CD4-positive, alpha-beta T cell treated with Interleukin-17A for 1 hour (primary cell): ENCODE measurements around the gene SBF2.

Experiments
- DNase-seq: peaks from one replicate; pipeline ENCODE4 v3.0.0-alpha.2; 2020

SBF2 gene

DNA sequence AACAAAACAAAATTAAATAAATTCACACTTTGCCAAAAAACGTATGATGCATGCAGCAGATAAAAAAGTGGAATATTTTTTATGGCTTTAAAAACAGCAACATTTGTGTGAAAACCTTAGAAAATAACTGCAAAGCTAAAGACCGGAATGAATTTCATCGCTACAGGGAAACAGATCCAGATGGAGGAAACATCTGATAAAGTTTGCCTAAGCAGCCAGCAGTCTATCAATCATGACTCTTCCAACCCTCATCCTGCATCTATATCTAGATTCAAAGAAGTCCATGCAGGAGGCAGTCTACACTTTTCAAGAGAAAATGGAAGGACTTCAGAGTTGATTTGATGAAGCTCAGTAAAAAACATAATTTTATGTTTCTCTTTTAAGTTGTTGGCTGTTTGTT lies 503.3 kb downstream of the SBF2 start:
- no peak for DNase-seq

DNA sequence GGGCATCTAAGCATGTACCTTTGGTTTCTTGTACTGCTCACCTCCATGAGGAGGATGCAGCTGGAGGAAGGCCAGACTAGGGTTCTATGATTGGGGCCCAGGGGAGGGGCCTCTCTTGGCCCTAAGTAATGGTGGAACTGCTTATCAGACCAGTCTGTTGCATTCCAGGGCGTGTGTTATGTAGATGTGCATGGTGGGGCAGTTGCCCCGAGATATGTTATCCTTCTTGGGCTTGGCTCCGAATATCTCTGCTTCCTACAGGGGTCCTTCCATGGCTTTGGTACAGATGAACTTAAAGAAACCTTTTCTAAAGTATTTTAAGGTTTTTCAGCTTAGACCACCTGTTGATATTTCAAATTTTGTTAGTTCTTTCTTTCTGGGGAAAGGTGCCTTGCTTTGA lies 504.1 kb downstream of the SBF2 start:
- DNase-seq, result no peak

DNA sequence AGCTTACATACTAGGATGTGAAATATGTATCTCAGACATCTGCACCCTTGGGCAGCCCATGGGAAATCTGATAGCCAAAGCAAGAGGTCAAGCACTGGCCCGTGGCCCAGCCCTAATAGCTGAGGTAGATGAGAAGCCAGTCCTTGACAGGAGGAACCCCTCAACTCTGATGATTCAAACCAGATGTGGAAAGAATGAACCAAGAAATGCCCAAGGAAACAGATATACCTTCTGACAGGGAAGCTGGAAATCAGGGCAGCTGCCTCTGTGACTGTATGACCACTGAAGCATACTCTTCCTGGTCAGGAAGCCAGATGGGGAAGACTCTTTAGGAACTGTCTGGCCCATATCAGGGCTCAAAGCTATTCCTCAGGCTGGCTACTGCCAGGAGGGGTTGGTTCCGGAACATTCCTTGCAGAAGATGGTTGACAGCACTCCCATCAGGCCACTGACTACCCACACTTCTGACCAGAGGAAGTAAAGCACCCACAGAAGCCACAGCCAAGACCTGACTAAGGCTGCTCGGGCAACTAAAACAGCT lies 506.0 kb downstream of the SBF2 start:
- DNase-seq, result no peak

DNA sequence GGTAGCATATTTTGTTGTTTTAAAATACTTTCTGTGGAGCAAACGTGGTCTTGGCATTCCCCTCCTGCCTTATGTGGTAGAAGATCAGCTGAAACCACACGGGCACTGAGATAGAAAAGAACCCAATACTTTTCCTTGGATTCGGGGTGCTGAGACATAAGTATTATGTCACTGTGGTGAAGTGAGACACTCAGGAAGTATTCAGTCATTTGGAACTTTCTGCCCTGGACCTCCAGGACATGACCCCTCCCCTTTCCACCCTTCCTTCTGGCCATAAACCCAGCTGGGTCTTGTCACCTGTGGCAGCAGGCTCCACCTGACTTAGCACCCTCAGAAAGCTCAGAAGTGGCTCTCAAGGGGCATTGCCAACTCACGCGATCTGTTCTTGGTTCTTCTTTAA lies 506.8 kb downstream of the SBF2 start:
- no peak for DNase-seq

DNA sequence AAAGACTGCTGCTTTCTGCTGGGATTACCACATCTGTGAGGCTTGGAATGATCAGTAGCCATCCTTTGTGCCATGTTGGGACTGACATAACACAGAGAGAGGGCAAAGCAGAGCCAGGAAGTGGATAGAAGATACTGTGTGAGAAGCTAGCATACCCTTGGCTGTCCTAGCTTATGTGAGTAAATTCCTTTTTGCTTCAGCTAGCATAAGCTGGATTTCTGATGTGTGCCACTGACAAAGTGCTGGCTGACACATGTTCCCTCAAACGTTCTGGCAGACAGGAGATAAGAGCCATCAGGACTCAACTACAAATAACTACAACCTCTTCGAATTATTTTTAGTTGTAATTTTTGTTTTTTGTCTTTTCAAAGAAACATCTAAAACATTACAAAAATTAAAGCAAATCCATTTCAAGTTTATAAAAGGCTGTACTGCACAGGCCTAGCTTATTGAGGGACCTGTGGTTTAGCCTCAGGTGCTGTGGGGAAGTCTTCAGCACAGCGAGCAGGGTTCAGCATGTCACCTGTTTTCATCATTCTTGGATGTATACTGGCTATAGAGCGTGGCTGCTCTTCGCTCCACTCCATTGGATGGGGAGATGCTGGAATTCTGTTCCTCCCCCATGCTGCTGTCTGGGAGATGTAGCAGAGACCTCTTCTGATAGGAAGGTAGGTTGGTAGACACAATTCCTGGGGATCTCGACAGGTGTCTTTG lies 509.3 kb downstream of the SBF2 start:
- no peak for DNase-seq

DNA sequence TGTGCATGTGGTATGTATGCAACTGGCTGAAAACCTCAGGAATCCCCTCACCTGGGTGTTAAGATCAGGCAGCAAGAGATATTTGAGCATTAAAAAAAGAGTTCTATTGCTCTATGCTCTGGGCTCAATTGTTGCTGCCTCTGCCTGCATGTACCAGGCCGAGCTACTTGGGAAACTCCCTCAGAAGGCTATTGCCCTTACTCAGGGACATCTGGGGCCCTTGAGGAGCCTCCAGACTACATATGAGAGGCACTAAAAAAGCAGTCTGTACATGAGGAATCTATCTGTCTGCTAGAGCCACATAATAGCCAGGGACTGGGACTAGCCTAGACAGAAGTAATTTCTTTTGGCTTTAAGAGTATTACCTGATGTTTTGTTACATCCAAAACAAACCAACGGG lies 510.0 kb downstream of the SBF2 start:
- no peak for DNase-seq

DNA sequence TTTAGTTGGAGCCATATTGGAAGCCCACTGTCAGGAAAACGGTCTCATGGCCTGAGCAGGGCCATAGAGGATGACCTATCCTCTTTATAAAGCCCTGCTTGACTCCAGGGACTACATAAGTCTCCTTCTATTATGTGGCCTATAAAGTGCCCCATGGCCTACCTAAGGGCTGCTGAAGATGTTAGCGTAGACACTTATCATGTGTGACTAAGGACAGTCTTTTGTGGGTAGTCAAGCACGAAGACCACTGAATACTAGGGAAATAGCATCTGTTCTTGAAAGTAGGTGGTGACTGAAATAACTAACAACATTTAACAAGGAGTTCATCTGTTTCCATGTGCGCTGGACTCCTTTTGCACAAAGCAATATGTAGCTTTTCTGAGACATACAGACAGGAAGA lies 513.1 kb downstream of the SBF2 start:
- no peak for DNase-seq

DNA sequence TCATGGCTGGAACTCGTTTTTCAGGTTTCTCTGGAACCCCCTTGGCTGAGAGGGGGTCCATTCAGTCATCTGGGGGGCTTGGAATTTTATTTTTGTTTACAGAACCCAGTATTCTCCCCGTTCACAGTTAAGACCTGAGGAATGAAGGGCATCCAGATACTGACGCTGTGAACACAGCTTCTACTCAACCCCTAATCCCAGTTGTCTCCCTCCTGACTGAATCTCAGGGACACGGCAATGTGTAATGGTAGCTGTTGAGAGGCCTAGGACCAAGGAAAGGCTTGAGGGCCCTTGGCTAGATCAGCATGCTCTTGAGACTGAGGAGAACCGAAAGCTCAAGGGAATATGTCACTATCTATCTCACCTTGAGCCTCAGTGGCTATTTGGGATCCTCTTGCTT lies 516.5 kb downstream of the SBF2 start:
- DNase-seq, result no peak

DNA sequence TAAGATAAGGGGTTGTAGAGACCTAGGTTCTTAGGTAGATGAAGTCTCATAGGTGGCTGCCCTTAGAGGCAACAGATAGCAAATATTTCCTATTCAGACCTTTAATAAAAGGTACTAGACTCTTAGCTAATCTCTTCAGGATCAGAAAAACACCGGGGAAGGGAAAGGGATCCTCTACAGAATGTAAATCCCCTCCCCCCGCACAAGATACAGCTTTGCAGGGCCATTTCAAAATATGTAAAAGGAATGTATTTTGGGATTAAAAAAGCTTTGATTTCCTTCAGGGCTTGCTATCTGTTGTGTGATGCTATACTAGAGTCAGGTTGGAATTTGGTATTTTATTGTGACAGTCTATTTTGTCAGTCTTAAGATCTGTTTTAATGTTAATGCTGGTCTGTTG lies 517.0 kb downstream of the SBF2 start:
- no peak for DNase-seq

DNA sequence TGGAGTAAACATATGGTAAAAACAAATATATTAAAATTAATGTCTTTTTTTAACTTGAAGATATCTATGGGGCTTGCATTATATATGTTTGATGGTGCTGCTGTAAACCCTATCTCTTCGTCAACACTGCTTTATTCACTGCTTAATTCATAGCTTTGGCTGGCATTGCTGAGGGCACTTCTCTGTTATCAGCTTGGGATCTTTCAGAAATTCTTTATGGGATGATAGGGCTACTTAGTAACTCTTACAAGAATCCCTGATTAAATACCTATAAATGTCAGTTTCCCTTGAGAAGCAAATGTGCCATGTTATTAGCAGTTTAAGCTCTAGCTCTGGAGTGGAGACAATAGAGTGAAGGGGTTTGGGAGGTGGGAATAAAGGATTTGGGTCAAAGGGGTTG lies 517.8 kb downstream of the SBF2 start:
- no peak for DNase-seq

DNA sequence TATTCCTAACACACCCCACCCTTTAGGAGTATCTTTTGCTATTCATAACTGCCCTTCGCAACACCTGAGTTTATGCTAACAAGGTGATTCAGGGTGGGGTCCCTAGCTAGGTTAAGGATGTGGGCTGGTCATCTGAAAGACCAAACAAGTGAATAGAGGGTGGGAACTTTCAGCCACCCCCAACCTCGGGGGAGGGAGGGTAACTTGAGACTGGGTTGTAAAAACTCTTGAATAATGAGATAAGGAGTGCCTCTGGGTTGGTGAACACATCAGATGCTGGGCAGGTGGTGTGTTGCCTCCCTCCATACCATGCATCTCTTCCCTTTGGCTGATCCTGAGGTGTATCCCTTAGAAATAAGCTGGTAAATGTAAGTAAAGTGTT lies 518.6 kb downstream of the SBF2 start:
- no peak for DNase-seq

DNA sequence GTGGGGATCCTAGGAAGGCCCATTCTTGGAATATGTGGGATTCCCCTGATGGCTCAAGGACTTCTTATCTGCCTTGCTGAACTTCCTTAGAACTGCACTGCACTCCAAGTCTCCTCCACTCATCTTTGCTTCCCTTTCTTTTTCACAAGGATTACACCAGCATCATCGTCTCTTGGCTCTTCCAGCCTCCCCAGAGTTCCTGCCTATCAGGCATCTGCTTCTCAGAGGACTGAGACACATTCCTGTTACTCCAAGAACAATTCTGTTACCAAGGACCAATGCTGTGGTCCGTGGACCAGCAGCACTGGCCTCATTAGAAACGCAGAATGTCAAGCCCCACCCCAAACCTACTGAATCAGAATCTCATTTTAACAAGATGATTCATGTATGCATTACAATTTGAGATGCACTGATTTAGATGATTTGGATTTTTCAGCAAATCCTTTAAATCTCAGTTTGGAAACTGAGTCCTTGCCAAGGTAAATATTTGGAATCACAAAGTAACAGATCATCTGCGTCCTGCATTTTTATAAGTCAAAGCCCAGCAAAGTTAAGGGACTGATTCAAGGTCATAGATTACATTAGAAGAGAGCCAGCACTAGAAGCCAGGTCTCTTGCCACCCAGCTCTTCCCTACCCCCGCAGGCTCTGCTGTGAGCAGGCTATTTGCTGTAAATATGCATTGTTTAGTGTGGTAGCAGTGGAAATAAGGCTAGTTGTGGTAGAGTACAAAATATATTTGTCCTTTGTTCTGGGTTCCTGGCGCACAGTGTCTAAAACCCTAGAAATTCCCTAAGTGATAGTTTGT lies 519.2 kb downstream of the SBF2 start:
- DNase-seq, result no peak

DNA sequence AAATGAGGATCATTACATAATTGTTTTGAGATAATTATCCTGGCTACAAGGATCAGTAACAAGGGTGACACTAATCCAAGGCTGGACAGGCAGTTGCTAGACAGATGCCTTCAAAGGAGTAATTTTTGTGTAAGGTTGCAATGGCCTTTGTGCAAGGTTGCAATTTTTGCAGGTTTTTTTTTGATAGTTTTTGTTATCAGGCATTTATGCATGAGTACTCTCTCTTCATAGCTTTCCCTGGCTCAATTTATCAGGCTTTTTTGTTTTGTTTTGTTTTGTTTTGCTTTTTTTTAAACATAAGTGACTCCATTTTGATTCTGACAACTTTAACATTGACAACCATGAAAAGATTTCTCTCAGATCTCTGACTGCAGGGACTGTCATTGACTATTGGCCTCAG lies 519.9 kb downstream of the SBF2 start:
- DNase-seq, result no peak

DNA sequence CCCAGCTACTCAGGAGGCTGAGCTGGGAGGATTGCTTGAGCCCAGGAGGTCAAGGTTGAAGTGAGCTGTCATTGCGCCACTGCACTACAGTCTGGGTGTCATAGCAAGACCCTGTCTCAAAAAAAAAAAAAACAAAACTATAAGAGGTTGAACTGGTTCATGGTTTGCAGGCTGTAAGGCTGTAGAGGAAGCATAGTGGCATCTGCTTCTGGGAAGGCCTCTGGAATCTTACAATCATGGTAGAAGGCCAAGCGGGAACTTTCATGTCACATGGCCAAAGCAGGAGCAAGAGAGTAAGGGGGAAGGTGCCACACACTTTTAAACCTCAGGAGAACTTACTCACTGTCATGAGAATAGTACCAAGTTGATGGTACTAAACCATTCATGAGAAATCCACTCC lies 520.5 kb downstream of the SBF2 start:
- no peak for DNase-seq

DNA sequence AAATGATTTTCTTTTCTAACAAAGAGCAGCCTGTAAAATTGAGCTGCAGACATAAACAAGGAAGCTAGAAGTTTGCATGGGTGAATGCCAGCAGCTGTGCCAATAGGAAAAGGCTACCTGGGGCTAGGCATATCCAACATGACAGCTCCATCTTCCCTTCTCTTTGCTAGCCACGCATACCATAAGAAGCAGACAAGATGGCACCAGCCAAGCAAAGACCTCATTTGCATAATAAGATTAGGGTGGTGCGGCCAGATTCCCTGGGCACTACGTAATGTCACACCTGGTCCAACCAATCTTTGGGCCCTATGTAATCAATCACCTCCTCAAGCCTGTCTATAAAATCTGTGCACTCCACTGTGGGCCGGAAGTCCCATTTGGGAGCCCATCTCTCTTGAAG lies 521.8 kb downstream of the SBF2 start:
- DNase-seq, result no peak

DNA sequence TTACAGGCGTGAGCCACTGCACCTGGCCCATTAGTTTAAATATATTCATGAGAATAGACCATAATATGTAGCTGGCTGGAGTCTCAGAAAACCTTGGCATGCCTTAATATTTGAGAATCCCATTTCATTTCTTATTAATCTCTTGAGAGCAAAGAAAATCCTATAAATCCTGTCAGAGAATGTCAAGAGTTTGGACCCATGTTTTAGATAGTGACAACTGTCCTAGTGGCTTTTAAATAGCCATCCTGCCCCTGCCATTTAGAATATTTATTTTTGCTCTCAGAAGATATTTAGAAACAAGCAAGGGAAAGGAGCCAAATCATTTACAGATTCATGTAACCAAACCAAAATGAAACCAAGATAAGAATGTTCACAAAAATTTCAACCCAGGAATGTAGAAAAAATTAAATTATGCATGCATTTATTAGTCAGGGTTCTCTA lies 522.9 kb downstream of the SBF2 start:
- DNase-seq, result no peak

DNA sequence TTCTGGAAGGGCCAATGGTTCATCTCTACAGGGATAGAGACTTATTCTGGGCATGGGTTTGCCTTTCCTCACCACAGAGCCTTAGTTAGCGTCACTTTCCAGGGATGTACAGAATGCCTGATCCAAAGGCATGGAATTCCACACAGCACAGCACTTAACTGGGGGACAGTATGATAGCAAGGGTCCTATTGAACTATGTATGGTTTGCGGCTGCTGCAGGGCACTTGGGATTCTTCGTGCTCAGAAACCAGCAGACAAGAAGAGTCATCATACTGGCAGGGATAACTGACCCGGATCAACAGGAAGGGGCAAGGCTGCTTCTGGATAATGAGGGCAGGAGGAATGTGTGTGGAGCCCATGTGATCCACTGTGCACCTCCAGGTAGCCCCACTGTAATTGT lies 524.4 kb downstream of the SBF2 start:
- no peak for DNase-seq

DNA sequence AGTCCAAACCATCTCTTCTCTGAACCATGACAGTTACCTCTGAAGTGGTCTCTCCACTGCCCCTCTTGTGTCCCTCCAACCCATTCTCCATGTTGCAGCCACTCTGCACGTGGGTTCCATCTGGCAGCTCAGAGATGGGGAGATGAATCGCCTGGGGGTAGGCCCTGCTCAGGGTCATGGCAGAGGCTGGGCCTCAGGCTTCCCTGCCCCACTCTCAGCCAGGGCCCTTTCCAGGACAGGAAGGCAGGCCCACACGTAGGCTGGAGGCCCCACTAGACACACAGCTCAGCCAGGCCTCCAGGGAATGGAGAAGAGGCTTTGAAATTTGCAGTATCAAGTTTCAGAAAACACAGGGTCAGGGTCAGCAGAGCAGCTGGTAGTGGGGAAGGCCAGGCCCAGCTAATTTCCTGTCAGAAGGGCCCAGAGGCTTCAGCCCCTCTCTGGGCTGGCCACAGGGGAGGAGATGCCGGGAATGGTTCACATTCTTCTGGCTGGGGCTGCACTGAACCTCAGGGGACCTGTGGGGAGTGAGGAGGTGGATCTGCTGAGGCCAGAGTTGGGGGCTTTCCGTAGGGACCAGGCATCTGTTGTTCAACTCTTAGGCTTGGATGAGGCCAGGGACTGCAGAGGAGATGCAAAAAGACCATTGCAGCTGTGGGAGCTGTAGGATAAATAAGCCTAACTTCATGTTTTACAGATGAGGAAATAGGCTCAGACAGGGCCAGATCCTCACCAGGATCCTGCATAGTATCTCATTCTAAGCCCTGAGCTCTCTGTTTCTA lies 528.5 kb downstream of the SBF2 start:
- DNase-seq, result no peak

DNA sequence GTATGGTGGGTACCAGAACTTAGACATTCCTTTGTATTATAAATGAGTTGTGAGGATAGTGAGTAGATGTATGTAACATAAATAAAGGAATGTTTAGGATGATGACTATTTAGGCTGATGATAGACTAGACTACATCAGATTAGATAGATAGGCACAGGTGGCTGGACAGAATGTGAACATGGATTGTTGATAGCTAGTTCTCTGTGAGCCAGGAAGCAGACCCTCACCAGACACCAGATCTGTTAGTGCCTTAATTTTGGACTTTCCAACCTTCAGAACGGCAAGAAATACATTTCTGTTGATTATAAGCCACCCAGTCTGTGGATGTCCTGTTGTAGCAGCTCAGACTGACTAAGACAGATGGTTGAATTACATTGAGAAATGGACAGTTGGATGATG lies 530.7 kb downstream of the SBF2 start:
- no peak for DNase-seq

DNA sequence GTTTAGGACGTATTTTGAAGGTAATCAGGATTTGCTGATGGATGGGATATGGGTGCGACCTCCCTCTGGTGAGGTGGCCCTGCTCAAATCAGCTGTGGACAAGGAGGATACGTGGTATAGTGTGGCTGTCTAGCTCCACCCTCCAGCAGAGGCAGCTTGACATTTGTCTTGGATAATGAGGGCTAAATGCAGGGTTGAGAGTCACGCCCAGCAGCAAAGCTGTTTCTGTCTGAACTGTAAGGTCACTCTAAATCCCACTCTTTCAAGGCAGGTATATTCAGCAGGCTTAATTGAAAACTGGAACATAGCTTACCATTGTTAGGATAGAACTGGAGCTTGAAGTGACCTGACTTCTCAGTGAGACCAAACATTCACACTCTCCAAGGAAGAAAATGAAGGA lies 531.5 kb downstream of the SBF2 start:
- no peak for DNase-seq

DNA sequence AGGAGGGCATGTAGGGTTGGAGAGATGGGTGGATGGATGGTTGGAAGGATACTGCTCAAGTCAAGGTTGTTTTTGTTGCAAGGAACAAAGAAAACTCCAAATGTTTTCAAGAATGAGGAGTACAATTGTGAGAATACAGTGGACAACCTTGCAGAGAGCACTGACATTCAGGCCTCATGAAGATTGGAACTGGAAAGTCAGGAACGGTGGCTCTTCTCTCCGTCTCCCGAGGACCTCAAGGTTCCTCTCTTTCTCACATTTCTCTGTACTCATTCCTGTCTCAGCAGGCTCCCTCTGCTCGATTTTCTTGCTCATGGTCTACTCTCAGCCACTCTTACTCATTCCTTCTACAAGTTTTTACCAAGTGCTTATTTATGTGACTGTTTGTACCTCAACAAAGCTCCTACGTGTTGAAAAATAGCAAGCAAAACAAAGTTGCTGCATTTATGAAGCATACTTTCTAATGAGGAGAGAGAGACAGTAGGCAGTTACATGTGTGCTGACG lies 532.5 kb downstream of the SBF2 start:
- DNase-seq, result no peak

DNA sequence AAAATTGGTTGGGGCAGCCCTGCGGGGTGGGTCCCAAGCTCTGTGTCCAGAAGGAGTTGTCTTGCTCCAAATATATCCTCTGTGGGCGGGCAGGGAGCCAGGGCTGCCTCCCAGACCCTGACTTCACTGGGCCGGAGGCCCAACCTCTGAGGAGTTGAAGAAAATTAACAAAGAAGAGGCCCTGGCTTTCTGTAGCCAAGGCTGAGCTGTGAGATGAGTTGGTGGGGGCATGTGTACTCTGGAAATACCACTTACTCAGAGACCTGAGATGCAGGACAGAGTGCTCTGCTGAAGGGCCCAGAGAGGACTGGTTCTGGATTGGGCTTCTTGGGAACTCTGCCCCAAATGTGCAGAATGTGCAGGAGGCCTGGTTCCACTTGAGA lies 533.8 kb downstream of the SBF2 start:
- DNase-seq, result no peak

DNA sequence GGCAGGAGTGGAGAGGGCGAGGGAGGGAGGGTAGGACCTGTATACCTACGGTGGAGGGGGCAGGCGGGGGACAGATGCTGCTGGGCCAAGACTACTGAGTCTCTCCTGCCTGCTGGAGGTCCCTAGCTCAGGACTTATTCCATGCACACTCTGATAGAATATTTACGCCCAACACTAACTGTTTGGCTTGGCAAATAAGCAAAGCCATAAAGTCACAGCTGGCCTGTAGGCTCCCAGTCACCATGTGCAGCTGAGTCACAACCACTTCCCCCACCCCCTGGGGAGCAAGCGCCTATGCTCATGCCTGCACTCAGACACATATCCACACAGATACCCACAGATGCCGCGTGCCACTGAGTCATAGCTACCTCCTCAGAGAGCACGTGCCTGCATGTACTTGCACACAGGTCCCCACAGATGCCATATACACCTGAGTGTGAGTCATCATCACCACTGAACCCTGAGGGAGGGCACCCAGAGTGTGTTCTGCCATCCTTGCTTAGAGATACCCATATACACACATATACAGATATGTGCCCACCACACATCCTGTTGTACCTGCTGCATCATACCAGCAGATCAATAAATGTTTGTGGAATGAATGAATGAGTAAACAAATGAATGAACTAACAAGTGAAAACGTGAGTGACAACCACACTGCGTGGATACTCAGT lies 534.4 kb downstream of the SBF2 start:
- DNase-seq, result peak; percentile 64
